HepG2 (cell line): ENCODE data around the gene AGAP1. TPM values are rescaled to one million over a fixed set of nuclear protein-coding genes. Genes with fewer than 3 reads are reported as not detected.

Source experiments
- CTCF ChIP-seq: sonication (generic); formaldehyde crosslinking; IDR thresholded peaks from 2 replicates; pipeline ENCODE4 v1.5.0; 2020; ENCODE audit warnings: mild to moderate bottlenecking, missing genetic modification reagents, moderate library complexity
- DPF2 ChIP-seq: sonication (generic); formaldehyde crosslinking; IDR thresholded peaks from 2 replicates; pipeline ENCODE4 v1.4.0; 2020; ENCODE audit warnings: mild to moderate bottlenecking, low read depth, missing genetic modification reagents, borderline replicate concordance
- ZHX1 ChIP-seq: sonication (generic); formaldehyde crosslinking; IDR thresholded peaks from 2 replicates; pipeline ENCODE4 v1.8.1; 2022; ENCODE audit warnings: low read depth, mild to moderate bottlenecking, missing genetic modification reagents
- ZNF318 ChIP-seq: sonication (generic); formaldehyde crosslinking; IDR thresholded peaks from 2 replicates; pipeline ENCODE4 v1.4.0; 2020; ENCODE audit warnings: mild to moderate bottlenecking, missing genetic modification reagents
- ZNF496 ChIP-seq: sonication (generic); formaldehyde crosslinking; IDR thresholded peaks from 2 replicates; pipeline ENCODE4 v1.8.1; 2023; ENCODE audit warnings: mild to moderate bottlenecking, moderate library complexity, missing genetic modification reagents; ENCODE audit not compliant: insufficient replicate concordance
- ZNF792 ChIP-seq: IDR thresholded peaks from 2 replicates; pipeline ENCODE4 v1.6.1; 2016
- polyA plus RNA-seq, 8 experiments: library from polyadenylated mRNA; depleted of rRNA in 3 of 8; stranded (reverse) in 7 of 8; unstranded in 1 of 8; fragments of >200 nt; fragmentation: Illumina TruSeq in 4 of 8; extraction: Trizol in 4 of 8; gene quantifications; 2 replicates each; pipeline versions ENCODE4 v1.2.1 to v1.2.3, GENCODE V29; 2011 to 2016; ENCODE audit warnings: low read depth in 4 of 8, missing spikeins in 1 of 8, mixed read lengths in 1 of 8; ENCODE audit not compliant: insufficient read depth in 1 of 8
- total RNA-seq, 5 experiments: library from RNA; depleted of rRNA; stranded (reverse); fragments of >200 nt; fragmentation: Illumina TruSeq; extraction: Trizol; gene quantifications; 2 replicates each; pipeline ENCODE4 v1.2.3, GENCODE V29; 2016; ENCODE audit warnings: low read depth in 1 of 5
- TF ChIP-seq, protein P1 (sequence below): sonication (generic); formaldehyde crosslinking; IDR thresholded peaks from 2 replicates; pipeline ENCODE4 v1.4.0; 2020; ENCODE audit warnings: missing genetic modification reagents, mild to moderate bottlenecking, borderline replicate concordance
- TF ChIP-seq, protein P2 (sequence below): sonication (generic); formaldehyde crosslinking; IDR thresholded peaks from 2 replicates; pipeline ENCODE4 v1.5.0; 2020; ENCODE audit warnings: mild to moderate bottlenecking, missing genetic modification reagents

AGAP1 gene
- total and polyA plus RNA-seq, 2 of the 13 experiments (the other 11 are each of a cell fraction or from before 2014, with no cell fraction given): 21.2 to 32.7 TPM

GRCh38 chr2:235921508-235922191 is 427.8 kb downstream of the AGAP1 start (continued):
- TF ChIP-seq, protein P1, sequence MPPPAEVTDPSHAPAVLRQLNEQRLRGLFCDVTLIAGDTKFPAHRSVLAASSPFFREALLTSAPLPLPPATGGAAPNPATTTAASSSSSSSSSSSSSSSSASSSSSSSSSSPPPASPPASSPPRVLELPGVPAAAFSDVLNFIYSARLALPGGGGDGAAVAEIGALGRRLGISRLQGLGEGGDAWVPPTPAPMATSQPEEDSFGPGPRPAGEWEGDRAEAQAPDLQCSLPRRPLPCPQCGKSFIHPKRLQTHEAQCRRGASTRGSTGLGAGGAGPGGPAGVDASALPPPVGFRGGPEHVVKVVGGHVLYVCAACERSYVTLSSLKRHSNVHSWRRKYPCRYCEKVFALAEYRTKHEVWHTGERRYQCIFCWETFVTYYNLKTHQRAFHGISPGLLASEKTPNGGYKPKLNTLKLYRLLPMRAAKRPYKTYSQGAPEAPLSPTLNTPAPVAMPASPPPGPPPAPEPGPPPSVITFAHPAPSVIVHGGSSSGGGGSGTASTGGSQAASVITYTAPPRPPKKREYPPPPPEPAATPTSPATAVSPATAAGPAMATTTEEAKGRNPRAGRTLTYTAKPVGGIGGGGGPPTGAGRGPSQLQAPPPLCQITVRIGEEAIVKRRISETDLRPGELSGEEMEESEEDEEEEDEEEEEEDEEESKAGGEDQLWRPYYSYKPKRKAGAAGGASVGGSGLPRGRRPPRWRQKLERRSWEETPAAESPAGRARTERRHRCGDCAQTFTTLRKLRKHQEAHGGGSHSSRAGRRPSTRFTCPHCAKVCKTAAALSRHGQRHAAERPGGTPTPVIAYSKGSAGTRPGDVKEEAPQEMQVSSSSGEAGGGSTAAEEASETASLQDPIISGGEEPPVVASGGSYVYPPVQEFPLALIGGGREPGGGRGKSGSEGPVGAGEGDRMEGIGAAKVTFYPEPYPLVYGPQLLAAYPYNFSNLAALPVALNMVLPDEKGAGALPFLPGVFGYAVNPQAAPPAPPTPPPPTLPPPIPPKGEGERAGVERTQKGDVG (CRISPR knock-in tag): peak; percentile 72; the same call in 1 of the 2 replicates
- TF ChIP-seq DPF2 (CRISPR knock-in tag): no peak
- no peak for TF ChIP-seq ZNF792
- no peak for TF ChIP-seq ZHX1 (CRISPR knock-in tag)
- TF ChIP-seq, protein P2, sequence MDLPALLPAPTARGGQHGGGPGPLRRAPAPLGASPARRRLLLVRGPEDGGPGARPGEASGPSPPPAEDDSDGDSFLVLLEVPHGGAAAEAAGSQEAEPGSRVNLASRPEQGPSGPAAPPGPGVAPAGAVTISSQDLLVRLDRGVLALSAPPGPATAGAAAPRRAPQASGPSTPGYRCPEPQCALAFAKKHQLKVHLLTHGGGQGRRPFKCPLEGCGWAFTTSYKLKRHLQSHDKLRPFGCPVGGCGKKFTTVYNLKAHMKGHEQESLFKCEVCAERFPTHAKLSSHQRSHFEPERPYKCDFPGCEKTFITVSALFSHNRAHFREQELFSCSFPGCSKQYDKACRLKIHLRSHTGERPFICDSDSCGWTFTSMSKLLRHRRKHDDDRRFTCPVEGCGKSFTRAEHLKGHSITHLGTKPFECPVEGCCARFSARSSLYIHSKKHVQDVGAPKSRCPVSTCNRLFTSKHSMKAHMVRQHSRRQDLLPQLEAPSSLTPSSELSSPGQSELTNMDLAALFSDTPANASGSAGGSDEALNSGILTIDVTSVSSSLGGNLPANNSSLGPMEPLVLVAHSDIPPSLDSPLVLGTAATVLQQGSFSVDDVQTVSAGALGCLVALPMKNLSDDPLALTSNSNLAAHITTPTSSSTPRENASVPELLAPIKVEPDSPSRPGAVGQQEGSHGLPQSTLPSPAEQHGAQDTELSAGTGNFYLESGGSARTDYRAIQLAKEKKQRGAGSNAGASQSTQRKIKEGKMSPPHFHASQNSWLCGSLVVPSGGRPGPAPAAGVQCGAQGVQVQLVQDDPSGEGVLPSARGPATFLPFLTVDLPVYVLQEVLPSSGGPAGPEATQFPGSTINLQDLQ (CRISPR knock-in tag): no peak
- TF ChIP-seq CTCF: no peak
- TF ChIP-seq ZNF318 (CRISPR knock-in tag): no peak
- TF ChIP-seq ZNF496: no peak
